ENCODE results near the gene SERINC2.
A peak's percentile ranks its signal among the peaks of the same experiment; 100 is the strongest.

The SERINC2 gene

DNA sequence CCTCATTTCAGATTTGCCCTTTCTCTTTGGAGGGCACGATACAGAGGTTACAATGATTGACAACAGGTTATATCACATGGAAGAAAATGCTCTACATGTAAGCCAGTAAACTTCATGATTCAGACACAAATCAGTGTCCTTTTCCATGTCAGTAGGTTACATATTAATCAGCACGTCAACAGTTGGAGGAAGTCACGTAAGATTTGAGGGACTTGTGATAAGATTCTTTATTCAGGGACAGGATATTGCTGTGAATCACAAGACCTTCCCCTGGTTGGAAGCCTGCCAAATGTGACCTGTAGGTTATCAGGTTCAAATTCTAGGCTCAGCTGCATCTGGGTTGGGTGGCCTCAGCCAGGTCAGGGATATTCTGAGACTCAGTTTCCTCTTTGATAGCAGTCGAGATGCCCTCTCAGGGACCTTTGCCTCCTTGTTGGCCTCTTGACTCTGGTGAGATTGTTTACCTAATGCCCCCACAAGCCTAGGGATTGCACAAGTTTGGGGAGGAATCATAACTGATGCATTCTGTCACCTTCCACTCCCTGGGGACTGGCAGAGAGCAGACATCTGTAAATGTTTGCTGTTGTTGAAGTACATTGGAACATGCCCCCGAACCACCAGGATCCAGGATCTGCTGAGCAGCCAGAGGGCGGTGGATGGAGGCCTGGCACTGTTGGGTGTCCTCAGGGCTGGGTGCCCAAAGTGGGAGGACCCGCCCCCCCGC lies 31.9 kb downstream of the SERINC2 start:
- no peak overlapping the region for H3K4me3 ChIP-seq (replicated peaks in 1 of 2; ENCODE audit: low read depth in 2 of 2, low read length in 2 of 2)
- DNase-seq (ENCODE audit: low read depth in 2 of 2), result no peak
- TF ChIP-seq, protein P1, sequence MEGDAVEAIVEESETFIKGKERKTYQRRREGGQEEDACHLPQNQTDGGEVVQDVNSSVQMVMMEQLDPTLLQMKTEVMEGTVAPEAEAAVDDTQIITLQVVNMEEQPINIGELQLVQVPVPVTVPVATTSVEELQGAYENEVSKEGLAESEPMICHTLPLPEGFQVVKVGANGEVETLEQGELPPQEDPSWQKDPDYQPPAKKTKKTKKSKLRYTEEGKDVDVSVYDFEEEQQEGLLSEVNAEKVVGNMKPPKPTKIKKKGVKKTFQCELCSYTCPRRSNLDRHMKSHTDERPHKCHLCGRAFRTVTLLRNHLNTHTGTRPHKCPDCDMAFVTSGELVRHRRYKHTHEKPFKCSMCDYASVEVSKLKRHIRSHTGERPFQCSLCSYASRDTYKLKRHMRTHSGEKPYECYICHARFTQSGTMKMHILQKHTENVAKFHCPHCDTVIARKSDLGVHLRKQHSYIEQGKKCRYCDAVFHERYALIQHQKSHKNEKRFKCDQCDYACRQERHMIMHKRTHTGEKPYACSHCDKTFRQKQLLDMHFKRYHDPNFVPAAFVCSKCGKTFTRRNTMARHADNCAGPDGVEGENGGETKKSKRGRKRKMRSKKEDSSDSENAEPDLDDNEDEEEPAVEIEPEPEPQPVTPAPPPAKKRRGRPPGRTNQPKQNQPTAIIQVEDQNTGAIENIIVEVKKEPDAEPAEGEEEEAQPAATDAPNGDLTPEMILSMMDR (IDR thresholded peaks at IDR 0.05; ENCODE audit: low read depth, low read length), result no peak

DNA sequence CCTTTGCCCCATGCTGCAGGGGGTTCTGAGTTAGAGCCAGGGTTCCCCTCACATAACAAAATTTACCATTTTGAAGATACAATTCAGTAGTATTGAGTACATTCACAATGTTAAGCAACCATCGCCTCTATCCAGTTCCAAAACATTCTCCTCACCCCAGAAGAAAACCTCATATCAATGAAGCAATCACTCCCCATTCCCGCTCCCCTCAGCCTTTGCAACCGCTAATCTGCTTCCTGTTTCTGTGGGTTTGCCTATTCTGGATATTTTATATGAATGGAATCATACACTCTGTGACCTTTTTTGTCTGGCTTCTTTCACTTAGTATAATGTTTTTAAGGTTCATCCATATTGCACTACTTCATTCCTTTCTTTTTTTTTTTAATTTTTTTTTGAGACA lies 32.9 kb downstream of the SERINC2 start:
- DNase-seq (ENCODE audit: low read depth in 2 of 2), result no peak
- TF ChIP-seq, protein P1 (IDR thresholded peaks at IDR 0.05; ENCODE audit: low read depth, low read length), result no peak
- no peak overlapping the region for H3K4me3 ChIP-seq (replicated peaks in 1 of 2; ENCODE audit: low read depth in 2 of 2, low read length in 2 of 2)

DNA sequence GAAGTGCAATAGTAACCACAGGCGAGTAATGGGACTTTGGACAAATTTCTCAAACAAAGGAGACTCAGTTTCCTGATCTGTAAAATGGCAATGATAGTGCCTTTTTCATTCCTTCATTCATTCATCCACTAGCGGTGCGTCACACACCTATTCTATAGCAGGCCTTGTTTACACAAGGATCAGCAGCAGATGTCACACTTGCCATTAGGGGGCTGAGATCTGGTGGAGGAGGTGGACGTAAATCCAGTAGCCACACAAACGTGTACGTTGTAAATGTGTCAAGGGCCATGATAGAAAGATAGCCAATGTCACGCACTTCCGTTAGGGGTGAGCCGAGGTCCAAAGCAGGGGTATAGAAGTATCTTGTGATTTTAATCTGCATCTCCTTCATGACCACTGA lies 34.2 kb downstream of the SERINC2 start:
- no peak for DNase-seq (ENCODE audit: low read depth in 2 of 2)
- no peak overlapping the region for H3K4me3 ChIP-seq (replicated peaks in 1 of 2; ENCODE audit: low read depth in 2 of 2, low read length in 2 of 2)
- TF ChIP-seq, protein P1 (IDR thresholded peaks at IDR 0.05; ENCODE audit: low read depth, low read length), result no peak

DNA sequence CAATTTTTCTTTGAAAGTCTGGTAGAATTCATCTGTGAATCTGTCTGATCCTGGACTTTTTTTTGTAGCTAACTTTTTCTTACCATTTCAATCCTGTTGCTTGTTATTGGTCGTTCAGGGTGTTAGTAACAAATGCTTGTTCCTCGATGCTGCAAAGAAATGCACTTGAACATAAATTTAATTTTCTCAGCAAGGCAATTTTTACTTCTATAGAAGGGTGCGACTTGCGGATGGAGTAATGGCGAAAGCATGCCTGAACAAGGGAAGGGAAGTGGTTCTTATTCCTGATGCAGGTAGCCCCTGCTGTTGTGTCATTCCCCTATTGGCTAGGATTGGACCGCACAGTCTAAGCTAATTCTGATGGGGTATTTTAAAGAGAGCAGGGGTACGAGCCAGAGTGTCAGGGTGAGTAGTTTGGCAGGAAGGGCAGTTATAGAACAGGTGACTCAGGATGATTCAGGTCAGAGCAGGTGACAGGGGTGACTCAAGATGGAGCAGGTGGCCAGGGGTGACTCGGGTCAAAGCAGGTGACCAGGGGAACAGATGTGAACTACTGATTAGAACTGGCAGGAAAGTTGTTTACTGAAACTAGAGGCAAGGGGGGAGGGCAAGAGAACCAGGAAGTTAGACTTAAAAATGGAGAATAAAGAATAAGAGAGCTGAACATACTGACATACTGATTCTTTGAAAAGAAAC lies 40.5 kb downstream of the SERINC2 start:
- no peak for DNase-seq (ENCODE audit: low read depth in 2 of 2)
- no peak overlapping the region for H3K4me3 ChIP-seq (replicated peaks in 1 of 2; ENCODE audit: low read depth in 2 of 2, low read length in 2 of 2)
- TF ChIP-seq, protein P1 (IDR thresholded peaks at IDR 0.05; ENCODE audit: low read depth, low read length), result no peak

DNA sequence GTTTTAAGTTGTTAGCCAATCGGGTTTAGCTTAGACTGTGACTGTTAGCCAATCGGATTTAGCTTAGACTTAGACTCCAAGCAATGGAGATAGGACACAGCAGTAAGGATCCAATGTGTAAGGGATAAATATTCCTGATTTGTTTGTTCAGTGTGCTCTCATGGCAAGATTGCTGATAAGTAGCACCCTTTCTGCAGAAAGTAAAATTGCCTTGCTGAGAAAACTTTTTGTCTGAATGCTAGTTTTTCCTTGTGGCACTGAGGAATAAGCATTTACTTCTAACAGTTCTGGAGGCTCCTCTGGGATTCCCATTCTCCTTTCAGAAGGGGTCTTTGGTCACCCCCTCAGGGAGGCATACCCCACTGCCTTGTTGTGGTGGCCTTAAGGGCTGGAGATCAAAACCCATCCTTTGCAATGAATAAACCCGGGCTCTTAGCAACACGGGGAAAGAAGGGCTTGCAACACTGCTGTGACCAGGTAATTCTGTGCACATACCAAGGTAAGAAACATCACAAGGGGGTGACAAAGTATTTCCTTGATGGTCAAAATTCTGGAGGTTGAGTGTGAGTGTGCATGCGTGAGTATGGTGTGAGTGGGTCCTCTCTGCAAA lies 45.4 kb downstream of the SERINC2 start:
- TF ChIP-seq, protein P1 (IDR thresholded peaks at IDR 0.05; ENCODE audit: low read depth, low read length), result no peak
- H3K4me3 ChIP-seq (replicated peaks in 1 of 2; ENCODE audit: low read depth in 2 of 2, low read length in 2 of 2), result no peak overlapping the region
- DNase-seq (ENCODE audit: low read depth in 2 of 2), result no peak

DNA sequence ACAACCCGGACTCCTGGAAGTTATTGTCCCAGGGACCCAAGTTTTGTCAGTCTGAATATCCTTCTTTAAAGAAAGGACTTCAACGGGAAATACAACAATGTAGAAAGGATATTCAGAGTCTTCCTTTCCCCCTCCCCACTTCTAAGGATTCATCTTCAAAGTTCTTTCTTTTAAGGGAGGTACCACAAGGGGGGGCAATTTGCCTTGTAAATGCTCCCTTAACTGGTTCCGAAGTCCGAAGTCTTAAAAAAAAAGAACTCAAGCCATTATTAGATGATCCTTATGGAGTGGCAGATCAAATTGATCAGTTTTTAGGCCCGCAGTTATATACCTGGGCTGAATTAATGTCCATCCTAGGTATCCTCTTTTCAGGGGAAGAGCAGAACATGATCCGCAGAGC lies 47.0 kb downstream of the SERINC2 start:
- TF ChIP-seq, protein P1 (IDR thresholded peaks at IDR 0.05; ENCODE audit: low read depth, low read length), result peak; percentile 24
- peak; percentile 45 to 64 for DNase-seq (ENCODE audit: low read depth in 2 of 2)
- H3K4me3 ChIP-seq (replicated peaks in 1 of 2; ENCODE audit: low read depth in 2 of 2, low read length in 2 of 2), result no peak overlapping the region

Data from cardiac fibroblast (primary cell).